SIG-M5 treated with dmso at 0.1 percent for 504 hours (cell line): ENCODE results near the gene CSNK2A1.
"Not testable (repeated sequence)": the region's sequence is repeated elsewhere in the genome, so short reads cannot be mapped to it uniquely, and the experiment has no call there.

Experiments
- DNase-seq: peaks from one replicate; lab custom pipeline; 2025; ENCODE audit not compliant: unreplicated experiment; lab: John Stamatoyannopoulos, UW

CSNK2A1 gene

GRCh38 chr20:543369-544152 is at the start of gene CSNK2A1:
TSS of gene CSNK2A1 (minus strand) at chr20:543790. CDS start at chr20:508551, 35,239 bp downstream.
- DNase-seq: peak; percentile 92

GRCh38 chr20:592506-592905 is 48.9 kb upstream of the CSNK2A1 start:
- DNase-seq: no peak

- DNase-seq: no peak
These were observed 48.4 kb upstream of the CSNK2A1 start for GRCh38 chr20:591941-592340.

- DNase-seq: peak; percentile 49
These were observed 45.5 kb upstream of the CSNK2A1 start for GRCh38 chr20:588932-589672.

GRCh38 chr20:588476-588875 is 44.9 kb upstream of the CSNK2A1 start:
- DNase-seq: peak; percentile 65

GRCh38 chr20:584971-585301 is 41.3 kb upstream of the CSNK2A1 start:
- DNase-seq: no peak

- peak; percentile 64 for DNase-seq
These were observed 40.8 kb upstream of the CSNK2A1 start for GRCh38 chr20:584161-584970.

- DNase-seq: peak; percentile 20
These were observed 38.6 kb upstream of the CSNK2A1 start for GRCh38 chr20:582204-582603.

GRCh38 chr20:578940-579690 is 35.5 kb upstream of the CSNK2A1 start:
- DNase-seq: not testable (repeated sequence)

- peak; percentile 28 for DNase-seq
These were observed 33.7 kb upstream of the CSNK2A1 start for GRCh38 chr20:577167-577791.

- no peak for DNase-seq
These were observed 32.6 kb upstream of the CSNK2A1 start for GRCh38 chr20:576156-576555.

- no peak for DNase-seq
These were observed 31.6 kb upstream of the CSNK2A1 start for GRCh38 chr20:575230-575629.

GRCh38 chr20:574297-574942 is 30.8 kb upstream of the CSNK2A1 start:
- DNase-seq: no peak

GRCh38 chr20:573414-574296 is 30.1 kb upstream of the CSNK2A1 start:
- DNase-seq: no peak

- DNase-seq: no peak
These were observed 29.1 kb upstream of the CSNK2A1 start for GRCh38 chr20:572727-573126.

- no peak for DNase-seq
These were observed 28.3 kb upstream of the CSNK2A1 start for GRCh38 chr20:571754-572441.

- DNase-seq: no peak
These were observed 25.3 kb upstream of the CSNK2A1 start for GRCh38 chr20:568673-569415.
